Trophoblast cell (in vitro differentiated cells and primary cell): ENCODE results near the gene HOATZ.
A peak's percentile ranks its signal among the peaks of the same experiment; 100 is the strongest.

Source experiments
- DNase-seq, 2 donors: peaks; one replicate each; pipeline ENCODE4 v3.0.0-alpha.2; 2016
- H2AFZ ChIP-seq: 2 replicates; pipeline ENCODE4 v1.6.1; 2013; ENCODE audit warnings: low read length, moderate library complexity, mild to moderate bottlenecking; ENCODE audit not compliant: insufficient read depth, poor library complexity
- H2AK5ac ChIP-seq: 2 replicates; pipeline ENCODE4 v1.6.1; 2013; ENCODE audit warnings: mild to moderate bottlenecking, low read length
- H2BK120ac ChIP-seq: 2 replicates; pipeline ENCODE4 v1.6.1; 2013; ENCODE audit warnings: low read length, mild to moderate bottlenecking, moderate library complexity; ENCODE audit not compliant: insufficient read depth, poor library complexity
- H2BK12ac ChIP-seq: 2 replicates; pipeline ENCODE4 v1.6.1; 2013; ENCODE audit warnings: mild to moderate bottlenecking, low read length, moderate library complexity
- H2BK5ac ChIP-seq: 2 replicates; pipeline ENCODE4 v1.6.1; 2013; ENCODE audit warnings: low read length, low read depth, moderate library complexity, mild to moderate bottlenecking; ENCODE audit not compliant: poor library complexity
- H3K14ac ChIP-seq: 2 replicates; pipeline ENCODE4 v1.6.1; 2013; ENCODE audit warnings: mild to moderate bottlenecking, low read length
- H3K18ac ChIP-seq: 2 replicates; pipeline ENCODE4 v1.6.1; 2013; ENCODE audit warnings: mild to moderate bottlenecking, low read length
- H3K23ac ChIP-seq: 2 replicates; pipeline ENCODE4 v1.6.1; 2013; ENCODE audit warnings: low read length
- H3K27ac ChIP-seq: 2 replicates; pipeline ENCODE4 v1.5.1; 2013; ENCODE audit warnings: low read depth, mild to moderate bottlenecking, inconsistent platforms, low read length, moderate library complexity
- H3K27me3 ChIP-seq: 2 replicates; pipeline ENCODE4 v1.6.1; 2013; ENCODE audit warnings: inconsistent platforms, mild to moderate bottlenecking, low read length, moderate library complexity; ENCODE audit not compliant: insufficient read depth
- H3K36me3 ChIP-seq, 2 experiments: 1 replicate in 1 of 2; 2 replicates in 1 of 2; pipeline ENCODE4 v1.6.1; 2013; ENCODE audit warnings: low read length in 2 of 2, mild to moderate bottlenecking in 2 of 2, moderate library complexity in 1 of 2; ENCODE audit not compliant: insufficient read depth in 2 of 2, control insufficient read depth in 1 of 2
- H3K4ac ChIP-seq: 2 replicates; pipeline ENCODE4 v1.6.1; 2013; ENCODE audit warnings: low read depth, mild to moderate bottlenecking, low read length, moderate library complexity
- H3K4me1 ChIP-seq, 2 experiments: 1 replicate in 1 of 2; 2 replicates in 1 of 2; pipeline ENCODE4 v1.6.1; 2013; ENCODE audit warnings: low read length in 2 of 2, mild to moderate bottlenecking in 2 of 2, moderate library complexity in 1 of 2; ENCODE audit not compliant: insufficient read depth in 2 of 2, control insufficient read depth in 1 of 2
- H3K4me2 ChIP-seq: 2 replicates; pipeline ENCODE4 v1.6.1; 2013; ENCODE audit warnings: inconsistent platforms, mild to moderate bottlenecking, low read length, moderate library complexity
- H3K4me3 ChIP-seq: 2 replicates; pipeline ENCODE4 v1.5.1; 2013; ENCODE audit warnings: mild to moderate bottlenecking, low read depth, low read length, inconsistent platforms
- H3K79me1 ChIP-seq: one replicate; pipeline ENCODE4 v1.6.1; 2013; ENCODE audit warnings: low read length
- H3K79me2 ChIP-seq: 2 replicates; pipeline ENCODE4 v1.6.1; 2013; ENCODE audit warnings: low read length, mild to moderate bottlenecking; ENCODE audit not compliant: control insufficient read depth, insufficient read depth, poor library complexity
- H3K9ac ChIP-seq: 2 replicates; pipeline ENCODE4 v1.6.1; 2013; ENCODE audit warnings: mild to moderate bottlenecking, low read length
- H3K9me3 ChIP-seq: 2 replicates; pipeline ENCODE4 v1.6.1; 2013; ENCODE audit warnings: low read depth, mild to moderate bottlenecking, control low read depth, inconsistent platforms, low read length; ENCODE audit not compliant: insufficient read depth
- H4K12ac ChIP-seq: 2 replicates; pipeline ENCODE4 v1.6.1; 2013; ENCODE audit warnings: low read depth, mild to moderate bottlenecking, low read length, moderate library complexity
- H4K8ac ChIP-seq: 2 replicates; pipeline ENCODE4 v1.6.1; 2013; ENCODE audit warnings: low read depth, mild to moderate bottlenecking, low read length, moderate library complexity
- H4K91ac ChIP-seq: one replicate; pipeline ENCODE4 v1.6.1; 2013; ENCODE audit warnings: low read depth, mild to moderate bottlenecking, low read length, moderate library complexity
- WGBS: extraction: QIAGEN DNeasy Blood & Tissue Kit; methylation state at CpG from one replicate; pipeline ENCODE4 v1.1.7; 2013; ENCODE audit warnings: missing lambda C conversion rate; ENCODE audit not compliant: insufficient read length, insufficient coverage; ENCODE audit errors: extremely low coverage; 5-methylcytosine and 5-hydroxymethylcytosine counted together

Gene HOATZ

DNA sequence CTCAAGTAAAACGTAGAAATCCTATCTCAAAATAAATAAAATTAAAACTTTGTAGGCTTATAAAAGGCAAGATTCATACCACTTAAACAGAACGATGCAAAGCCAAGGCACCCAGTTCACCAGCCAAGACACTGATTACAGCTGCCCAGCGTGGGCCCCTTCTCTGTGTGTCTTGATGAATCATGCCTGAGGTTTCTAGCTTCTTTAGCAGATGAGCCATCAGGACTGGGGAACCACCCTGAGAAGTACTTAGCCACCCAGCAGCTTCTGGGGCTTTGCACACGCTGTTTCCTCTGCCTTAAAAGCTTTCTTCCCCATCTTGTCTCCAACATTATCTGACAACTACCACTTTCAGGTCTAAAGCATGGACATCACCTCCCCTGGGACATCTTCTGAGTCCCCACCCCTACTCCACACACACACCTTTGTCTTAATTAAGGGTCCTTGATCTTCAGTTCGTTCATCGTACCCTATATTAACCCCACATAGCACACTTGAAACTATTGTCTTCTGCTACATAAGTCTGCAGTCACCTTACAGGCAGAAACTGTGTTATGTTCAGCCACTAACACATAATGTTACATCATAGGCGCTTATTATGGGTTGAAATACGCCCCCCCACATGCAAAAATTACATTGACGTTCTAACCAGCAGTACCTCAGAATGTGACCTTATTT lies 17.2 kb downstream of the HOATZ start:
- H2BK120ac ChIP-seq: peak overlapping the region; percentile 77
- H2BK12ac ChIP-seq: peak overlapping the region; percentile 87
- H2AFZ ChIP-seq: no peak overlapping the region
- H3K4me3 ChIP-seq: no peak overlapping the region
- H2BK5ac ChIP-seq: peak overlapping the region; percentile 85
- no peaks in the 10 kb centered on the region for H3K36me3 ChIP-seq
- peaks cover 9 to 11% of the 10 kb centered on the region in 2 experiments for H3K4me1 ChIP-seq
- no peaks in the 10 kb centered on the region for H3K27me3 ChIP-seq
- H3K9ac ChIP-seq: no peak overlapping the region
- H3K4me2 ChIP-seq: no peak overlapping the region
- no peak overlapping the region for H3K18ac ChIP-seq
- peak overlapping the region; percentile 81 for H3K14ac ChIP-seq
- peak overlapping the region; percentile 67 for H3K27ac ChIP-seq
- peak overlapping the region; percentile 37 for H3K4ac ChIP-seq
- H3K23ac ChIP-seq: no peak overlapping the region
- no peaks in the 10 kb centered on the region for H3K9me3 ChIP-seq
- H2AK5ac ChIP-seq: peak overlapping the region; percentile 69
- no CpG with 5 or more reads among the region's 9 CpGs for WGBS
- peak overlapping the region; percentile 43 for H4K12ac ChIP-seq
- peak; percentile 71 to 72 for DNase-seq
- H4K8ac ChIP-seq: peak overlapping the region; percentile 22
- peak overlapping the region; percentile 82 for H4K91ac ChIP-seq
- no peaks in the 10 kb centered on the region for H3K79me2 ChIP-seq
- H3K79me1 ChIP-seq: peaks cover 12% of the 10 kb centered on the region

DNA sequence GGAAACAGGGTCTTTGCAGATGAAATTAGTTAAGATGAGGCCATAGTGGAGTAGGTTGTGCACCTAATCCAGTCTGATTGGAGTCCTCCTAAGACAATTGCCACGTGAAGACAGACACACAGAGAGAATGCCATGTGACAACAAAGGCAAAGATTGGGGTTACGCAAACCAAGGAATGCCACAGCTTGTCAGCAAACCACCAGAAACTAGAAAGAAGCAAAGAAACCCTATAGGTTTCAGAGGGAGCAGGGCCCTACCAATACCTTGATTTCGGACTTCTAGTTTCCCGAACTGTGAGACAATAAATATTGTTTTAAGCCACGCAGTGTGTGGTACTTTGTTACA lies 17.8 kb downstream of the HOATZ start:
- Histone ChIP-seq H4K12ac (no peak overlapping the region), H4K8ac (no peak overlapping the region), H3K79me1 (peaks cover 12% of the 10 kb centered on the region), H3K9ac (no peak overlapping the region), H3K23ac (no peak overlapping the region), H3K4me1 (peaks cover 9 to 11% of the 10 kb centered on the region in 2 experiments), H2BK12ac (peak overlapping the region; percentile 27), H3K4me2 (no peak overlapping the region), H3K4ac (no peak overlapping the region), H3K4me3 (no peak overlapping the region), H3K27me3 (no peaks in the 10 kb centered on the region), H2AK5ac (no peak overlapping the region), H3K14ac (no peak overlapping the region), H3K79me2 (no peaks in the 10 kb centered on the region), H4K91ac (peak overlapping the region; percentile 17), H3K27ac (no peak overlapping the region), H3K36me3 (no peaks in the 10 kb centered on the region), H2AFZ (no peak overlapping the region), H3K18ac (no peak overlapping the region), H2BK120ac (no peak overlapping the region), H2BK5ac (no peak overlapping the region), H3K9me3 (no peaks in the 10 kb centered on the region)
- peak in 1 of 2 donors; percentile 50 for DNase-seq
- no CpG with 5 or more reads among the region's 5 CpGs for WGBS

DNA sequence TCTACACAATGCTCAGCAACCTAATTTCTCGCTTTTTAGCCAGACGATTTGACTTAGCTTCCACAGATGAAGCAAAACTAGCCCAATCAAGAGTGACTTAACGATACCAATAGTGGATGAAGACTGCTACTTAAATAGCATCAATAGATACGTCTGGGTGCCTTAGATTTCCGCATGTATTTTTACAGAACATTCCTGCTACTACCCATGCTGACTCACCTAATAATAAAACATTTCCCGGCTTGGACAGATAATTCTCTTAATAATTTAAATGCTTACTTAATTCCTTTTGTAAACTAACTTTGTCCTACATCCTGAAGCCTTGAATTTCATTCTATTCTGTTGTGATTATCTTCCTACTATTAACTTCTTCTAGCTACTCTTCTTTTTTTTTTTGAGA lies 20.7 kb downstream of the HOATZ start:
- Histone ChIP-seq H2BK120ac (no peak overlapping the region), H3K36me3 (no peaks in the 10 kb centered on the region), H3K9me3 (no peaks in the 10 kb centered on the region), H3K4ac (no peak overlapping the region), H3K27me3 (no peaks in the 10 kb centered on the region), H3K4me3 (no peak overlapping the region), H3K14ac (no peak overlapping the region), H3K4me2 (no peak overlapping the region), H3K79me2 (no peaks in the 10 kb centered on the region), H4K12ac (no peak overlapping the region), H3K23ac (no peak overlapping the region), H3K18ac (no peak overlapping the region), H2BK5ac (no peak overlapping the region), H4K91ac (no peak overlapping the region), H3K27ac (no peak overlapping the region), H3K4me1 (peaks cover 16 to 17% of the 10 kb centered on the region in 2 experiments), H2BK12ac (no peak overlapping the region), H4K8ac (no peak overlapping the region), H2AFZ (no peak overlapping the region), H3K9ac (no peak overlapping the region), H3K79me1 (peaks cover 14% of the 10 kb centered on the region), H2AK5ac (no peak overlapping the region)
- WGBS: no CpG with 5 or more reads among the region's 6 CpGs
- no peak for DNase-seq

DNA sequence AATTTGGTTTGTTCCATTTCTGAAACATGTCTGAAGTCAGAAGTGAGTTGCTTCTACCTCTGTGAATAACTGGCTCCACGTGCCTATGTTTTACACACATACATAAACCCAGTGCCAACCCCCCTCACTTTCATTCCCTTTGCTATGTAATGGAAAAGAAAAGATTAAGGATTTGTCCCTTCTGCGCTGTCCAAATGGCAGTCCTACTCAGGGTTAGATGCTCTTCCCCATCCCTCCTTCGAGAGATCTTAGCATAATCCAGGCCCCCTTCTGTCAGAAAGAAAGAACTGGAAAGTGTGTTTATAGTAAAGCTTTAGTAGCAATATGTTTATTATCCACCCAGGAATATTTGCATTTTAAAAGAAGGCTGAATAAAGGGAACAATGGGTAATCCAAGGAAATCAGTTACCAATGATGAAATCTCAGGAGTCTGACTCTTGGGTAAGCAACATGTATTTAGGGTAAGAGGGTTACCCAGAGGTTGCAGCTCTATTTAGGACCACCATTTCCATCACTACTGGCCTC lies 22.8 kb downstream of the HOATZ start:
- H3K4me2 ChIP-seq: no peak overlapping the region
- WGBS: no CpG with 5 or more reads among the region's 3 CpGs
- H3K18ac ChIP-seq: no peak overlapping the region
- H4K8ac ChIP-seq: no peak overlapping the region
- no peaks in the 10 kb centered on the region for H3K9me3 ChIP-seq
- H3K27me3 ChIP-seq: no peaks in the 10 kb centered on the region
- H3K27ac ChIP-seq: no peak overlapping the region
- H2BK5ac ChIP-seq: no peak overlapping the region
- H3K4me3 ChIP-seq: no peak overlapping the region
- no peaks in the 10 kb centered on the region for H3K36me3 ChIP-seq
- no peak overlapping the region for H4K12ac ChIP-seq
- H3K9ac ChIP-seq: no peak overlapping the region
- no peak overlapping the region for H3K14ac ChIP-seq
- peaks cover 19% of the 10 kb centered on the region for H3K79me1 ChIP-seq
- no peak overlapping the region for H2BK120ac ChIP-seq
- H2BK12ac ChIP-seq: no peak overlapping the region
- H3K4me1 ChIP-seq: peaks cover 14% of the 10 kb centered on the region in 2 experiments
- H2AK5ac ChIP-seq: no peak overlapping the region
- no peak overlapping the region for H4K91ac ChIP-seq
- no peak overlapping the region for H3K23ac ChIP-seq
- H3K79me2 ChIP-seq: peaks cover 8% of the 10 kb centered on the region
- no peak overlapping the region for H3K4ac ChIP-seq
- DNase-seq: no peak
- no peak overlapping the region for H2AFZ ChIP-seq
